Stimulated activated CD4-positive, alpha-beta T cell treated with anti-CD3 and anti-CD28 coated beads, Interleukin-4, amount 100 ng/mL, for 1 hour (primary cell): ENCODE data around the gene STAT3.
"Not testable (repeated sequence)": the region's sequence is repeated elsewhere in the genome, so short reads cannot be mapped to it uniquely, and the experiment has no call there.

Experiments
- DNase-seq: peaks from one replicate; pipeline ENCODE4 v3.0.0-alpha.2; 2020

STAT3 gene

GRCh38 chr17:42312285-42313130, 75.7 kb downstream of the STAT3 start:
- peak; percentile 79 for DNase-seq

- no peak for DNase-seq
These were observed 76.3 kb downstream of the STAT3 start for GRCh38 chr17:42312035-42312284.

DNA sequence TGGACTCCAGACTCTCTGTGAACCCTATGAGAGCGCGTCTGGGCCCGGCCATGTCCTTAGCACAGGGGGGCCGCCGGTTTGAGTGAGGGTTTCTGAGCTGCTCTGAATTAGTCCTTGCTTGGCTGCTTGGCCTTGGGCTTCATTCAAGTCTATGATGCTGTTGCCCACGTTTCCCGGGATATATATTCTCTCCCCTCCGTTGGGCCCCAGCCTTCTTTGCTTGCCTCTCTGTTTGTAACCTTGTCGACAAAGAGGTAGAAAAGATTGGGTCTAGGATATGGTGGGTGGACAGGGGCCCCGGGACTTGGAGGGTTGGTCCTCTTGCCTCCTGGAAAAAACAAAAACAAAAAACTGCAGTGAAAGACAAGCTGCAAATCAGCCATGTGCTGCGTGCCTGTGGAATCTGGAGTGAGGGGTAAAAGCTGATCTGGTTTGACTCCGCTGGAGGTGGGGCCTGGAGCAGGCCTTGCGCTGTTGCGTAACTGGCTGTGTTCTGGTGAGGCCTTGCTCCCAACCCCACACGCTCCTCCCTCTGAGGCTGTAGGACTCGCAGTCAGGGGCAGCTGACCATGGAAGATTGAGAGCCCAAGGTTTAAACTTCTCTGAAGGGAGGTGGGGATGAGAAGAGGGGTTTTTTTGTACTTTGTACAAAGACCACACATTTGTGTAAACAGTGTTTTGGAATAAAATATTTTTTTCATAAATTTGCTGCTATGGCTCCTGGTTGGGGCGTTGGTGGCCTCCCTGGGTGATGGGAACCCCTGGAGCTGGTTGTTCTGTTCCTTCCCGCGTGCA, 76.8 kb downstream of the STAT3 start:
- no peak for DNase-seq

DNA sequence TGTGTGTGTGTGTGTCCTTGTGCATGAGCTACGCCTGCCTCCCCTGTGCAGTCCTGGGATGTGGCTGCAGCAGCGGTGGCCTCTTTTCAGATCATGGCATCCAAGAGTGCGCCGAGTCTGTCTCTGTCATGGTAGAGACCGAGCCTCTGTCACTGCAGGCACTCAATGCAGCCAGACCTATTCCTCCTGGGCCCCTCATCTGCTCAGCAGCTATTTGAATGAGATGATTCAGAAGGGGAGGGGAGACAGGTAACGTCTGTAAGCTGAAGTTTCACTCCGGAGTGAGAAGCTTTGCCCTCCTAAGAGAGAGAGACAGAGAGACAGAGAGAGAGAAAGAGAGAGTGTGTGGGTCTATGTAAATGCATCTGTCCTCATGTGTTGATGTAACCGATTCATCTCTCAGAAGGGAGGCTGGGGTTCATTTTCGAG, 77.4 kb downstream of the STAT3 start:
- no peak for DNase-seq

DNA sequence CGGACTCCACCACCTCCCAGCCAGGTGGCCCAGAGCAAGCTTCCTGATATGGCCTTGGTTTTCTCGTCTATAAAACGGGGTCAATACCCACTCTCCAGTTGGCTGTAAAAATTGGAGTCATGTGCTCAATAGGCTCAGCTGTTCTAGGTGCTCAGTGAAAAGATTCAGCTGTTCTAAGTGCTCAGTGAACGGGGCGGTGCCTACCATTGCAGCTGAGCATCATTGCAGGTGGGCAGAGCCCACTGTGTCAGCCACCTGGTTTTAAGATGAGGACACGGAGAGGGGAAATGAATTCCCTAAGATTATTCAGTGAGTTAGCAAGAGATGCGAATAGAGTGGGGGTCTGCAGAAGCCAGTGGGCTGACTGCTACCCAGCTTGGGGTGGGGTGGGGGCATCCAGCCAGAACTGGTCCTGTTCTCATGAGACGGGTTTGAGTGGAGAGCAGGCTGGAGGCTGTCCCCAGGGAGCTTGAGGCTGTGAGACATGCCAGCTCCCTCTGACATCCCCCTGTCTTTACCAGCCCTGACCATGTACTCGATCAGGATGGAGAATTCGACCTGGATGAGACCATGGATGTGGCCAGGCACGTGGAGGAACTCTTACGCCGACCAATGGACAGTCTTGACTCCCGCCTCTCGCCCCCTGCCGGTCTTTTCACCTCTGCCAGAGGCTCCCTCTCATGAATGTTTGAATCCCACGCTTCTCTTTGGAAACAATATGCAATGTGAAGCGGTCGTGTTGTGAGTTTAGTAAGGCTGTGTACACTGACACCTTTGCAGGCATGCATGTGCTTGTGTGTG, 78.1 kb downstream of the STAT3 start:
- no peak for DNase-seq

DNA sequence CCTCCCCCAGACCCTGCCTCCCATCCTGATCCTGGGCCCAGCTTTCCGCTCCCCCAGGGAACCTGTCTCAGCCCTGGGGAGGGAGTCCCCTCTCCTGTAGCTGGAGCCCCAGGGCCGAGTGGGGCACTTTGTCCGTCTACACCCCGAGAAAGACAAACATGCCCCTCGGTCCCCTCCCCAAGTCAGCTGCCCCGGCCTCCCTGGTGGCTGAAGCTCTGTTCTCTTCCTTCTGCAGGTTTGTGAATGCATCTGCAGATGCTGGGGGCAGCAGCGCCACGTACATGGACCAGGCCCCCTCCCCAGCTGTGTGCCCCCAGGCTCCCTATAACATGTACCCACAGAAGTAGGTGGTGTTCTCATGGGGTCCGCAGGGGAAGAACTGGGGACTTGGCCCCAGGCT, 79.1 kb downstream of the STAT3 start:
- DNase-seq = no peak

DNA sequence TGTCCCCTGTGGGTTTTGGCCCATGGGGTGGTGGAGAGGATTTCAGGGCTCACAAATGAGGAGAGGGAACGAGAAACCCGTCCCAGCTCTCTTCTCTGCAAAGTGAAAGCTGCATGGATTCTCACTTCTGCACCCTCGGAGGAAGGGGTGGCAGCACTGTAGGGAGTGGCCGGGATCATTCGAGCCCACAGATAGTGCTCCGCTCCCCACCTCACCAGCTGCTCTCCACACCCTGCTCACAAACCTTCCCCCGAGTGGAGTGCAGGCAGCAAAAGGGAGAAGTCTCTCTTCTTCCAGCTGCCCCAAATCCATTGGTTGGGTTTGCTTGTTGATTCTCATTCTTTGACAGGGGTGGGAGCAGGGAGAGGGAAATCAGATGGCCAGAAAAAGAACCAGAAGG, 79.8 kb downstream of the STAT3 start:
- no peak for DNase-seq

DNA sequence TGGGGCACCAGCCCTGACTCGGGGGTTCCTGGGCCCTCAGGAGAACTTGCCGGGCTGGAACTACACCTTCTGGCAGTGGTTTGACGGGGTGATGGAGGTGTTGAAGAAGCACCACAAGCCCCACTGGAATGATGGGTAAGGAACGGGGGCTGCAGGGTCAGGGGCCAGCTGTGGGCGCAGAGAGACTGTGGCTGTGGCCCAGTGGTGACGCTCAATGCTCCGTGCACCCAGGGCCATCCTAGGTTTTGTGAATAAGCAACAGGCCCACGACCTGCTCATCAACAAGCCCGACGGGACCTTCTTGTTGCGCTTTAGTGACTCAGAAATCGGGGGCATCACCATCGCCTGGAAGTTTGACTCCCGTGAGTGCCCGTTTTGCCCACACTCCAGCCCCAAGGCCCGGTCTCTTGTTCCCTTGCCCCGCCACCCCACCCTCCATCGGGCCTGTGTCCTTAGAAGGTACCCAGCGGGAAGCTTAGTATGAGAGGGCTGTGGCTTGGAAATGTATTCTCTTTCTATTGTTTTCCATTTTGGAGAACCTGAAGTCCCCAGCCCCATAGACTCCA, 80.8 kb downstream of the STAT3 start:
- no peak for DNase-seq

DNA sequence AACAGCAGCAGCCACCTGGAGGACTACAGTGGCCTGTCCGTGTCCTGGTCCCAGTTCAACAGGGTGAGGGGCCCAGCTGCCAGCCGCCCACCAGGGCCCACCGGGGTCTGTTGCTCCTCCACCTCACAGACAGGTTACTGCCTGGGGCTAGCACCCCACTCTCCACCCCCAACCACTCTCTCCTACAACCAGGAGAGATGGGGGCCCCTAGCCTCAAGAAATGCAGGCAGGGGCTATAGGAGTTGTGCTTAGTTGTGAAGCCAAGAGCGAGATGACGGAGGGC, 81.9 kb downstream of the STAT3 start:
- no peak for DNase-seq

- DNase-seq = no peak
These were observed 82.5 kb downstream of the STAT3 start for GRCh38 chr17:42305543-42306384.

DNA sequence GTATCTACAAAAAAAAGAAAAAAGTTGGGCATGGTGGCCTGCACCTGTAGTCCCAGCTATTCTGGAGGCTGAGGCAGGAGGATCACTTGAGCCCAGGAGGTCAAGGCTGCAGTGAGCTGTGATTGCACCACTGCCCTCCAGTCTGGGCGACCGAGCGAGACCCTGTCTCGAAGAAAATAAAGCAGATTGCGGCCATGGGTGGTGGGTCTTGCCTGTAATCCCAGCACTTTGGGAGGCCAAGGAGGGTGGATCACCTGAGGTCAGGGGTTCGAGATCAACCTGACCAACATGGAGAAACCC, 83.3 kb downstream of the STAT3 start:
- not testable (repeated sequence) for DNase-seq

DNA sequence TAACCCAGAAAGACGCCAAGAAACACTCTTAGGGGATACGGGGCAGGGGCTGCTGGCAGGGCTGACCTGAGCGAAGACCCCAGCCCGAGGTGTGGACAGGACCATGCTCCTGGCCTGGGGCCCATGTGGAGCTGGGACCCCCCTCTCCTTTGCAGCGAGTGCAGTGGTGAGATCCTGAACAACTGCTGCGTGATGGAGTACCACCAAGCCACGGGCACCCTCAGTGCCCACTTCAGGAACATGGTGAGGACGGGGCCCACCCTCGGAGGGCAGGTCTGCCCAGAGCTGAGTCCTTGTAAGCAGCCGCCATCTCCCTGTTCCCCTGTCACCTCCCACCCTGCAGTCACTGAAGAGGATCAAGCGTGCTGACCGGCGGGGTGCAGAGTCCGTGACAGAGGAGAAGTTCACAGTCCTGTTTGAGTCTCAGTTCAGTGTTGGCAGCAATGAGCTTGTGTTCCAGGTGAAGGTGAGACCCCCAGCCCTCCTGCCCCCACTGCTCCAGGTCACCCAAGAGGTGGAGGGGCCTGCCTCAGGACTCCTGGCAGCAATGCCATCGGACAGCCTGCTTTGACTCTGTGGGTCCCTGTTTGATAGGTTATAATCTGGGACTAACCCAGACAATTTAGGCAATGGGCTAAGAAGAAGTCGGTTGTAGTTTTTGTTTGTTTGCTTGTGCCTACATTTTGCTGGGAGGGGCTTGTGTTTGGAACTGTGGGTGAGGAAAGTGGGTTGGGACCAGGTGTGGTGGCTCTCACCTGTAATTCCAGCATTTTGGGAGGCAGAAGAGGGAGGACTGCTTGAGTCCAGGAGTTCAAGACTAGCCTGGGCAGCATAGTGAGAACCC, 83.8 kb downstream of the STAT3 start:
- no peak for DNase-seq

GRCh38 chr17:42303694-42304093, 84.5 kb downstream of the STAT3 start:
- DNase-seq = no peak

- no peak for DNase-seq
These were observed 87.2 kb downstream of the STAT3 start for GRCh38 chr17:42301022-42301421.

GRCh38 chr17:42299913-42300312, 88.3 kb downstream of the STAT3 start:
- DNase-seq = not testable (repeated sequence)

DNA sequence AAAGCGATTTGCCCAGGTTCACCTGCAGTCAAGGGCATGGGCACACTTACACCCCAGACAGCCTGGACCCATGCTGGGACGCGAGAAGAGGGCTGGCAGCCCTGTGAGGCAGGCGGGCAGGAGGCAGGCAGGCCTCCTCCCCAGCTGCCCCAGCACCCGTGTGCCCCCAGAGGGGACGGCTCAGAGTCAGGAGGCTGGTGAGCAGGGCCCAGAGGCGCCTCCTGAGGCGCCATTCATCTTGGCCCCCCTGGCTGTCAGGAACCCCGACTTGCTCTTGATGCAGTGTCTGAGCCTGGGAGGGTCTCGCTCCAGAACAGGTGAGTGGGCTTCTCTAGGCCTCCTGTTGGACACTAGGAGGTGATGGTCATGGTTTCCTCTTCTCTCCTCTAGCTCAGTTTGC, 88.9 kb downstream of the STAT3 start:
- not testable (repeated sequence) for DNase-seq

DNA sequence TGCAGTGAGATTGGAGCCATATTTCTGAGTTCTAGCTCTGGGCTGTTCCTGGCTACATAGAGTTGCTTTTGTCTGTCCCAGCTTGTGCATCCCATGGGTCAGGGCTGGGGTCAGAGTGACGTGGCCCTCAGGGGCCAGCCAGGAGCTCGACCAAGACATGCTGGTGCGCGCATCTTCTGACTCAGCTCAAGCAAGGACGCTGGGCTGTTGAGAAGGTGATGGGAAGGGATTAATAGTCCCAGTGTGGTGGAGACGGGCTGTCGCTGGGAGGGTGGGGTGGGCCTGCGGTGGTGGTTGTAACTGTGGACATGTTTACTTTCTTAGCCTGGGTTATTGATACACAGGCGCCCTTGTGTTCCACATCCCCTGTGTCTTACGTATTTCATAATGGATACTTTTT, 90.5 kb downstream of the STAT3 start:
- not testable (repeated sequence) for DNase-seq

DNA sequence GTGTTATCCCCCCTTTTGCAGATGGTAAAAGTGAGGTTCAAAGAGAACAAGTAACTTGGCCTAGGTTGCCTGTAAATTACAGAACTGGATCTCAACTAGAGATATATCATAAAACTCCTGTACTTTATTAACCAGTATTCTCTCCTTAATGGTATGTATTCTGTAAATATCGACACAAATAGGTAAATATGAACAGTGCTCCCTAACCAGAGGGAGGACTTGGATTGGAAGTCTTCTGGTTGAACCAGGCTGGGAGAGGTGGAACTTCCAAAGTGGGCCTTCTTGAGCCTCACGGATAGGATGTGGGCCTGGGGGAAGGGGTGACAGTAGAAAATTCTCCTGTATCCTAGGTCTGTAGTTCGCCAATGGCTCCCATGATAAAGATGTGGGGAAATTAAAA, 92.2 kb downstream of the STAT3 start:
- no peak for DNase-seq

- no peak for DNase-seq
These were observed 93.5 kb downstream of the STAT3 start for GRCh38 chr17:42294469-42295398.

DNA sequence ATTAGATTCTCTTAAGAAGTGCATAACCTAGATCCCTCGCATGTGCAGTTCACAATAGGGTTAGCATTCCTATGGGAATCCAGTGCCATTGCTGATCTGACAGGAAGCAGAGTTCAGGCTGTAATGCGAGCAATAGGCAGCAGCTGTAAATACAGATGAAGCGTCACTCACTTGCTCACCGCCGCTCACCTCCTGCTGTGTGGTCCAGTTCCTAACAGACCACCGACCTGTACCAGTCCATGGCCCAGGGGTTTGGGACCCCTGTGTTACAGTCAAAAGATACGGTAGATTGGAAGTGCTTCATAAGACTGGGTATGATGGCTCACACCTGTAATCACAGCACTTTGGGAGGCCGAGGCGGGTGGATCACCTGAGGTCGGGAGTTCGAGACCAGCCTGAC, 97.1 kb downstream of the STAT3 start:
- DNase-seq = no peak

- DNase-seq = peak; percentile 2
These were observed 97.7 kb downstream of the STAT3 start for GRCh38 chr17:42290577-42290976.
